ENCODE measurements around the gene CCDC51. TPM values are rescaled to one million over a fixed set of nuclear protein-coding genes. Genes with fewer than 3 reads are reported as not detected.
A peak's percentile ranks its signal among the peaks of the same experiment; 100 is the strongest.

The CCDC51 gene
- total and polyA plus RNA-seq, 2 experiments from 2014 or later, result 18.6 to 31.4 TPM

GRCh38 chr3:48467110-48467454 is 27.2 kb upstream of the CCDC51 start:
- Histone ChIP-seq H3K36me3 (no peaks in the 10 kb centered on the region), H3K4me1 (ENCODE audit: low read depth) (peaks cover 9% of the 10 kb centered on the region), H3K4me3 (no peak overlapping the region), H3K27ac (peak overlapping the region; percentile 93), H3K27me3 (no peaks in the 10 kb centered on the region), H3K9me3 (ENCODE audit: low read depth) (no peaks in the 10 kb centered on the region)
- no peak for DNase-seq (ENCODE audit: low read depth in 1 of 2, low spot score in 1 of 2)
- TF ChIP-seq CTCF (IDR thresholded peaks at IDR 0.05; ENCODE audit: low read depth, low read length), result no peak

- H3K4me1 ChIP-seq (ENCODE audit: low read depth), result peaks cover 9% of the 10 kb centered on the region
- TF ChIP-seq CTCF (IDR thresholded peaks at IDR 0.05; ENCODE audit: low read depth, low read length), result no peak
- H3K36me3 ChIP-seq, result no peaks in the 10 kb centered on the region
- H3K4me3 ChIP-seq, result no peak overlapping the region
- peak overlapping the region; percentile 93 for H3K27ac ChIP-seq
- no peaks in the 10 kb centered on the region for H3K9me3 ChIP-seq (ENCODE audit: low read depth)
- no peak for DNase-seq (ENCODE audit: low read depth in 1 of 2, low spot score in 1 of 2)
- no peaks in the 10 kb centered on the region for H3K27me3 ChIP-seq
These were observed 26.6 kb upstream of the CCDC51 start for GRCh38 chr3:48466386-48467109.

GRCh38 chr3:48465531-48466378 is 25.8 kb upstream of the CCDC51 start:
- H3K4me3 ChIP-seq, result no peak overlapping the region
- H3K27ac ChIP-seq, result peak overlapping the region; percentile 93

DNA sequence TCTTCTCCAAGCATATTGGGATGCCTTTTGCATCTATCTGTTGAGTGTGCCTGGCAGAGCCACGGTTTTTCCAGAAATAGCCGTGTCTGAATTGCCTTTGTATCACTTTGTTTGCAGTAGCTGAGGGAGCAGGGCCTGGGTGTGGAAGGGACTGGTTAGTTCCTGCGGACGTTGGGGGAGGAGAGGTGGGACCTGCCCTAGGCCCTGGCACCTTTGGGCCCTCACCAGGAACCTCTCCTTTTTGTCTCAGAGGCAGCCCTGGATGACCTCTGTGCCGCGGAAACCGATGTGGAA is 25.3 kb upstream of the CCDC51 start:
- TF ChIP-seq CTCF (IDR thresholded peaks at IDR 0.05; ENCODE audit: low read depth, low read length), result no peak
- Histone ChIP-seq H3K9me3 (ENCODE audit: low read depth) (no peaks in the 10 kb centered on the region), H3K36me3 (peaks cover 5% of the 10 kb centered on the region), H3K27me3 (no peaks in the 10 kb centered on the region), H3K27ac (peak overlapping the region; percentile 93), H3K4me3 (no peak overlapping the region), H3K4me1 (ENCODE audit: low read depth) (peaks cover 9% of the 10 kb centered on the region)
- no peak for DNase-seq (ENCODE audit: low read depth in 1 of 2, low spot score in 1 of 2)

More at GRCh38 chr3:48465531-48466378, 25.8 kb upstream of the CCDC51 start:
- peak; percentile 92 to 100 for DNase-seq (ENCODE audit: low read depth in 1 of 2, low spot score in 1 of 2)
- Histone ChIP-seq H3K4me1 (ENCODE audit: low read depth) (peaks cover 9% of the 10 kb centered on the region), H3K27me3 (no peaks in the 10 kb centered on the region), H3K9me3 (ENCODE audit: low read depth) (no peaks in the 10 kb centered on the region), H3K36me3 (peaks cover 2% of the 10 kb centered on the region)
- TF ChIP-seq CTCF (IDR thresholded peaks at IDR 0.05; ENCODE audit: low read depth, low read length), result peak; percentile 72

- peaks cover 5% of the 10 kb centered on the region for H3K36me3 ChIP-seq
- H3K27ac ChIP-seq, result peak overlapping the region; percentile 93
- no peak overlapping the region for H3K4me3 ChIP-seq
- no peak for DNase-seq (ENCODE audit: low read depth in 1 of 2, low spot score in 1 of 2)
- no peak for TF ChIP-seq CTCF (IDR thresholded peaks at IDR 0.05; ENCODE audit: low read depth, low read length)
- no peaks in the 10 kb centered on the region for H3K9me3 ChIP-seq (ENCODE audit: low read depth)
- H3K4me1 ChIP-seq (ENCODE audit: low read depth), result peaks cover 9% of the 10 kb centered on the region
- H3K27me3 ChIP-seq, result no peaks in the 10 kb centered on the region
These were observed 24.8 kb upstream of the CCDC51 start for GRCh38 chr3:48464713-48465221.
